ENCODE data around the gene PKD2L1.
A peak's percentile ranks its signal among the peaks of the same experiment; 100 is the strongest.
"Not testable (repeated sequence)": the region's sequence is repeated elsewhere in the genome, so short reads cannot be mapped to it uniquely, and the experiment has no call there.

Gene PKD2L1

GRCh38 chr10:100286051-100287033 lies 43.7 kb downstream of the PKD2L1 start, which contains the start of gene BLOC1S2:
Gene BLOC1S2, minus strand, starts transcription at chr10:100286680. Its CDS starts 21 bp downstream, at chr10:100286659.
- peak; percentile 91 for DNase-seq (ENCODE audit: low read depth)

- DNase-seq (ENCODE audit: low read depth) = not testable (repeated sequence)
Observed at GRCh38 chr10:100285326-100285725, 44.7 kb downstream of the PKD2L1 start.

- no peak for DNase-seq (ENCODE audit: low read depth)
Observed at GRCh38 chr10:100282907-100283306, 47.1 kb downstream of the PKD2L1 start.

- not testable (repeated sequence) for DNase-seq (ENCODE audit: low read depth)
Observed at GRCh38 chr10:100276971-100277370, 53.1 kb downstream of the PKD2L1 start.

DNA sequence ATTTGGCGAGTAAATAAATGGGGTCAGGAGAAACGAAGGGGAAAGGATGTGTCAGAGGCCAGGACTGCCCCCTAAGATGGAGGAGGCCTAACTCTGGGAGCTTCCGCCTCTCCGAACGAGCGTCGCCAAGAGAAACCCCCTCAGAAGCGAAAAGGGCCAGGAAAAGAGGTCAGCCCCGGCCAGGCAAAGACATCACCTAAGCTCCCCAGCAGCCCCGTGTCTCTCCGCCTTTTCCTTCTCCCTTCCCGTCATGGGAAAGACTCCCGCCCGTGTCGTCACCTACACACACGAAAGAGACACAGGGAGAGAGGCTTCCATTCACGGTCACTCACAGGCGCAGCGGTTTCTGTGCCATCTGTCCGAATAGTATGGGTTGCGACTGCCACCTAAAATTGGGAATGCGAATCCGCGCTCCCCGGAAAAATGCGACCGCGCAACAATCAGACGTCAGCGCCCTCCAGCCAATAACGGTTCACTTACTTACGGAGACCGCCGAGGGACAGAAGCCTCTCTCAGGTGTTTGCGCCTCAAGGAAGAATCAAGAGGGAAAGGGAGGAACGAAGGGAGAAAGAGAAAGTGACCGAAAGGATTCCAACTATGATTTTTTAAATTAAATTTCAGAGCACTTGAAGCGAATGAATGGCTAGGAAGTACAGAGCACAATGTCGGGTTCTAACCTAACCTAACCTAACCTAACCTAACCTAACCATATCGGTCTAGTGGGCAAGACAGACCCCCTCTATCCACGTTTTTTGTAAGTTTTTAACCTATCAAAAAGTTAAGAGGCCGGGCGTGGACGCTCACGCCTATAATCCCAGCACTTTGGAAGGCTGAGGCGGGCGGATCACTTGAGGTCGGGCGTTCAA lies 62.6 kb downstream of the PKD2L1 start, which contains the start of gene CWF19L1:
Gene CWF19L1, minus strand, starts transcription at position 400 of the 866 bp plus-strand sequence. Its CDS starts 45 bp downstream, at position 355.
- DNase-seq (ENCODE audit: low read depth) = peak; percentile 87

- no peak for DNase-seq (ENCODE audit: low read depth)
Observed at GRCh38 chr10:100265821-100266485, 64.1 kb downstream of the PKD2L1 start.

DNA sequence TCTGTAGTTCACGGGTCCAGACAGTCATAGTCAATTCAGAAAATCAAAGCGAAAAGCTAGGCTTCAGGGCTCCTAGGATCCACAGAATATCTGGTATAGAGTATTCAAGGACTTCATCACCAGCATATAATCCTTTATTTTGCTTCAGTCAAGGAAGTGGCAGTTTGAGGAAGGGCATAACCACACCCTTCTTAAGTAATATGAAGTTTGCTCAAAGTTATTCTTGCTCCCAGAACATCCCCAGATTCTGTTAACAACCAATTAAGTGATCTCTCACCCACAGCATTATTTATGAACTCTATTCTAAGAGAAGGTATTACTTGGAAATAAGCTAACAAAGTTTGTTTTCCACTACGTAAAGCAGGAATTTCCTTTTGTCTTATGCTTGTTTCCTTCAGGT lies 75.8 kb downstream of the PKD2L1 start:
- DNase-seq (ENCODE audit: low read depth) = no peak

DNA sequence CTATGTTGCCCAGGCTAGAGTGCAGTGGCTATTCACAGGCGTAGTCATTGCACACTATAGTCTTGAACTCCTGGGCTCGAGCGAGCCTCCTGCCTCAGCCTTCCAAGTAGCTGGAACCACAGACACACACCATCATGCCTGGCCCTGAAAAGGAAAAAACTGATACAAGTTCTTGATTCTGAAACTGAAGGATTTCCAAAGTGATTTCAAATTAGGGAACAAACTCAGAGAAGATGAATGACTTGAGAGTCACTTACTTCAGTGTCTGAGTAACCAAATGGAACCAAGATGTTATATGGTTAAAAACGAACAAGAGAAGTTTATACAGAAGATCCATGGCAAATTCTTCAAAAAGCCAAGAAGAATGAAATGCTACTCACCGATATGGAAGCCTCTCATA lies 77.0 kb downstream of the PKD2L1 start:
- DNase-seq (ENCODE audit: low read depth) = no peak

DNA sequence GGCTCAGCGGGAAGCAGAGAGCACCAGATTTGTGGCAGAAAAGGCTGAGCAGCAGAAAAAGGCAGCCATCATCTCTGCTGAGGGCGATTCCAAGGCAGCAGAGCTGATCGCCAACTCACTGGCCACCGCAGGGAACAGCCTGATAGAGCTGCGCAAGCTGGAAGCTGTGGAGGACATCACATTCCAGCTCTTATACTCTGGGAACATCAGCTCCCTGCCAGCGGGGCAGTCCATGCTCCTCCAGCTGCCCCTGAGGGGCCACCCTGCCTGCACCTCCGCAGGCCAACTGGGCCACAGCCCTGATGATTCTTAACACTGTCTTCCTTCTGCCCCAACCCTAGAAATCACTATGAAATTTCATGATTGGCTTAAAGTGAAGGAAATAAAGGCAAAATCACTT lies 81.2 kb downstream of the PKD2L1 start:
- no peak for DNase-seq (ENCODE audit: low read depth)

DNA sequence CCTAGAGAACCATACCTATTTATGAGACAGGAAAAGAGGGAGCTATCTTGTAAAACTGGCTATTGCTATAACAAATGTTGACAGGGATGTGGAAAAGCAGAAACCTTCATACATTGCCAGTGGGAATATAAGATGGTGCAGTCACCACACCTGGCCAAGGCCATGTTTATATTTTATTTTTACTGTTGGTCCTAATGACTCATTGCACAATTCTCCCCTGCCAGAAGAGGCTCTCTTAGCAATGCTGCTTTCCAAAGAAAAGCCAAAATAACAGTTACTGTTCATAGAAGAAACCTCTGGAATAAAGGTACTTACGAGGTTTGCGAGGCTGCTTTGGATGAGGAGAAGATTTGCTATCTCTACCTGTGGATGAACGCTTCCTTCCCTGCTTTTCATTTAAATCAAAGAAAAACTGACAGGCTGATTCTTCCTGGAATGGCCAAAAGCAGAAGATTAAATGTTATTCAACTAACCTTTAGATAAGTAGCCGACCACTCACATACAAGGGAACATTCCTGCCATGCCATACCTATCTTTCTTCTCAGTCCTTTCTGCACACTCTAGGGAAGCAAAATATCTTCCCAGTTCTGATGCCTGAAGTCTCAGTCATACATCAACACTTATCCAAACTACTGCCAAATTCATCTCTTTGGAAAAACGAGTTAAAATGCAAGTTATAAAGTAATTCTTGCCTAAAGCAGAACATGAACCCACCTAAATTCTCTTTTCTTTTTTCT lies 84.4 kb downstream of the PKD2L1 start:
- DNase-seq (ENCODE audit: low read depth) = no peak

DNA sequence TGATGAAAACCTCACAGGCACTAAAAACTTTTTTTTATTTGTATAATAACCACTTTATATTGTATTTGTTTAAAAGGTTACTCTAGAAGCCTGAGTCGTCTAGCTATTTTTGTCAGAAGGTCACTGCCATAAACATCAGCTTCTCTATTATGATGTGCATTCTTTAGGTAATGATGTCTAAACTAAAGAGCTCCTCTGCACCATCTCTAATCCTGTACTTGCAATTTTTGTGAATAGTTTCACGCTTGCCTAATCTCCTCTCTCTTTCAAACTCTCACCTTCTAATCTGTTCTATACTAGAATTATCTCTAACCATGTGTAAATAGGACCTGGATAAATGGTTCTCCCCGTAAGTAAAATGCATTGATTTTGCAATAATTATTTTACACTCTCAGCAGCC lies 90.2 kb downstream of the PKD2L1 start:
- no peak for DNase-seq (ENCODE audit: low read depth)

- no peak for DNase-seq (ENCODE audit: low read depth)
Observed at GRCh38 chr10:100238429-100238828, 91.6 kb downstream of the PKD2L1 start.
